ENCODE measurements around the gene TICRR. TPM values are rescaled to one million over a fixed set of nuclear protein-coding genes. Genes with fewer than 3 reads are reported as not detected.

TICRR gene
- total RNA-seq, 1 experiment from 2014 or later, result 23.6 TPM

- CTCF ChIA-PET, result interaction anchor here (0.5 to 0.9 kb wide), 2 partner anchors 21 to 62 kb away, joined by 3 read pairs; partner anchors contain the start of gene TICRR
- Histone ChIP-seq H3K9me3 (ENCODE audit: insufficient read depth, low read depth) (no peaks in the 10 kb centered on the region), H3K4me1 (replicated peaks; ENCODE audit: insufficient read depth) (peaks cover 14% of the 10 kb centered on the region), H3K4me2 (no peak overlapping the region), H3K36me3 (ENCODE audit: low read depth) (no peaks in the 10 kb centered on the region), H4K20me1 (ENCODE audit: insufficient read depth) (no peaks in the 10 kb centered on the region), H3K27me3 (ENCODE audit: insufficient read depth, low read depth) (no peaks in the 10 kb centered on the region), H3K9me2 (ENCODE audit: insufficient read depth) (no peaks in the 10 kb centered on the region), H3F3A (ENCODE audit: insufficient read depth, low read depth) (peaks cover 13% of the 10 kb centered on the region; the same call in 1 of the 2 replicates), H3K27ac (no peak overlapping the region), H2AFZ (no peak overlapping the region), H3K4me3 (no peak overlapping the region), H3K79me2 (ENCODE audit: low read depth) (no peaks in the 10 kb centered on the region)
- TF ChIP-seq EZH2 (IDR thresholded peaks at IDR 0.05; ENCODE audit: low read depth), result no peak
- no peak for TF ChIP-seq CTCF (conservative IDR thresholded peaks at IDR 0.05)
- no peak for DNase-seq
- BruUV-seq (replicated peaks), result no TSS peak
- POLR2A ChIA-PET (ENCODE audit: unreplicated experiment), result no interaction called here
- intact Hi-C loops (cut with micrococcal nuclease; ENCODE audit: unreplicated experiment), result no loop called here
These were observed 21.6 kb upstream of the TICRR start for GRCh38 chr15:89553632-89554031.

GRCh38 chr15:89554247-89554646 lies 21.0 kb upstream of the TICRR start:
- Histone ChIP-seq H4K20me1 (ENCODE audit: insufficient read depth) (no peaks in the 10 kb centered on the region), H3F3A (ENCODE audit: insufficient read depth, low read depth) (peaks cover 13% of the 10 kb centered on the region; the same call in 1 of the 2 replicates), H3K27ac (no peak overlapping the region), H2AFZ (no peak overlapping the region), H3K27me3 (ENCODE audit: insufficient read depth, low read depth) (no peaks in the 10 kb centered on the region), H3K4me1 (replicated peaks; ENCODE audit: insufficient read depth) (peaks cover 14% of the 10 kb centered on the region), H3K4me2 (no peak overlapping the region), H3K9me2 (ENCODE audit: insufficient read depth) (no peaks in the 10 kb centered on the region), H3K36me3 (ENCODE audit: low read depth) (no peaks in the 10 kb centered on the region), H3K79me2 (ENCODE audit: low read depth) (no peaks in the 10 kb centered on the region), H3K9me3 (ENCODE audit: insufficient read depth, low read depth) (no peaks in the 10 kb centered on the region), H3K4me3 (no peak overlapping the region)
- ChIA-PET CTCF (interaction anchor here (0.5 to 1.1 kb wide), 3 partner anchors 21 to 195 kb away, joined by 3 read pairs; partner anchors contain the start of gene TICRR), POLR2A (ENCODE audit: unreplicated experiment) (interaction anchor here (0.7 kb wide), 1 partner anchor 56 kb away, joined by 4 read pairs; no protein-coding TSS in a partner anchor)
- DNase-seq, result no peak
- TF ChIP-seq EZH2 (IDR thresholded peaks at IDR 0.05; ENCODE audit: low read depth) (no peak), CTCF (conservative IDR thresholded peaks at IDR 0.05) (no peak)
- no TSS peak for BruUV-seq (replicated peaks)
- intact Hi-C loops (cut with micrococcal nuclease; ENCODE audit: unreplicated experiment), result no loop called here

GRCh38 chr15:89555768-89556167 lies 19.5 kb upstream of the TICRR start:
- no peaks in the 10 kb centered on the region for H3K27me3 ChIP-seq (ENCODE audit: insufficient read depth, low read depth)
- H3K9me3 ChIP-seq (ENCODE audit: insufficient read depth, low read depth), result no peaks in the 10 kb centered on the region
- ChIA-PET CTCF (no interaction called here), POLR2A (ENCODE audit: unreplicated experiment) (no interaction called here)
- no peak overlapping the region for H3K4me3 ChIP-seq
- H3K79me2 ChIP-seq (ENCODE audit: low read depth), result no peaks in the 10 kb centered on the region
- H4K20me1 ChIP-seq (ENCODE audit: insufficient read depth), result no peaks in the 10 kb centered on the region
- intact Hi-C loops (cut with micrococcal nuclease; ENCODE audit: unreplicated experiment), result loop anchor here (1.0 to 5.0 kb wide), 3 partner anchors 60 to 198 kb away; no protein-coding TSS in a partner anchor
- no peaks in the 10 kb centered on the region for H3K9me2 ChIP-seq (ENCODE audit: insufficient read depth)
- peaks cover 13% of the 10 kb centered on the region; the same call in 1 of the 2 replicates for H3F3A ChIP-seq (ENCODE audit: insufficient read depth, low read depth)
- no peak for TF ChIP-seq EZH2 (IDR thresholded peaks at IDR 0.05; ENCODE audit: low read depth)
- no peak for TF ChIP-seq CTCF (conservative IDR thresholded peaks at IDR 0.05)
- H3K36me3 ChIP-seq (ENCODE audit: low read depth), result no peaks in the 10 kb centered on the region
- H2AFZ ChIP-seq, result no peak overlapping the region
- no peak overlapping the region for H3K4me2 ChIP-seq
- BruUV-seq (replicated peaks), result no TSS peak
- peaks cover 13% of the 10 kb centered on the region for H3K4me1 ChIP-seq (replicated peaks; ENCODE audit: insufficient read depth)
- no peak overlapping the region for H3K27ac ChIP-seq
- no peak for DNase-seq
